DOHH2 (cell line): ENCODE results near the gene DCXR.

ENCODE experiments used
- H3F3A ChIP-seq: fragments of 200-600 bp; sonication (generic), shearing (Covaris generic); 2 replicates; pipeline ENCODE4 v1.6.0; 2016; ENCODE audit warnings: antibody characterized with exemption, mild to moderate bottlenecking; ENCODE audit not compliant: control insufficient read depth, insufficient read depth
- H3K27ac ChIP-seq: fragments of 200-600 bp; sonication (generic); 2 replicates; pipeline ENCODE4 v1.5.1; 2014; ENCODE audit warnings: low read depth, mild to moderate bottlenecking, low read length, moderate library complexity
- H3K27me3 ChIP-seq: fragments of 200-600 bp; sonication (generic); 2 replicates; pipeline ENCODE4 v1.6.1; 2014; ENCODE audit warnings: mild to moderate bottlenecking, low read length, mixed read lengths; ENCODE audit not compliant: control insufficient read depth
- H3K36me3 ChIP-seq: fragments of 200-600 bp; sonication (generic); 2 replicates; pipeline ENCODE4 v1.6.1; 2014; ENCODE audit warnings: mild to moderate bottlenecking, low read length, moderate library complexity, mixed read lengths; ENCODE audit not compliant: control insufficient read depth
- H3K4me1 ChIP-seq: fragments of 200-600 bp; sonication (generic); 2 replicates; pipeline ENCODE4 v1.6.1; 2014; ENCODE audit warnings: mild to moderate bottlenecking, low read length, mixed read lengths; ENCODE audit not compliant: control insufficient read depth
- H3K4me2 ChIP-seq: fragments of 200-600 bp; sonication (generic); 2 replicates; pipeline ENCODE4 v1.6.0; 2014; ENCODE audit warnings: mild to moderate bottlenecking, low read length, moderate library complexity
- H3K4me3 ChIP-seq: fragments of 200-600 bp; sonication (generic); 2 replicates; pipeline ENCODE4 v1.5.1; 2014; ENCODE audit warnings: mild to moderate bottlenecking, low read length, mixed read lengths
- H3K79me2 ChIP-seq: fragments of 200-600 bp; sonication (generic); 2 replicates; pipeline ENCODE4 v1.6.1; 2014; ENCODE audit warnings: mild to moderate bottlenecking, low read length, mixed read lengths; ENCODE audit not compliant: control insufficient read depth
- H3K9me2 ChIP-seq: fragments of 200-600 bp; sonication (generic); replicated peaks from 2 replicates; pipeline ENCODE4 v1.6.1; 2014; ENCODE audit warnings: mild to moderate bottlenecking, low read length, mixed read lengths; ENCODE audit not compliant: control insufficient read depth
- H3K9me3 ChIP-seq: fragments of 200-600 bp; sonication (generic); 2 replicates; pipeline ENCODE4 v1.6.1; 2014; ENCODE audit warnings: antibody characterized with exemption, low read length, mixed read lengths; ENCODE audit not compliant: control insufficient read depth, insufficient read depth
- H4K20me1 ChIP-seq: fragments of 200-600 bp; sonication (generic); 2 replicates; pipeline ENCODE4 v1.6.0; 2014; ENCODE audit warnings: low read depth, mild to moderate bottlenecking, antibody characterized with exemption, low read length, moderate library complexity; ENCODE audit not compliant: control insufficient read depth, insufficient read depth
- CTCF ChIP-seq: fragments of 200-600 bp; sonication (generic); IDR thresholded peaks from one replicate; pipeline ENCODE4 v1.5.1; 2014; ENCODE audit warnings: antibody characterized with exemption, mild to moderate bottlenecking, low read depth, low read length; ENCODE audit not compliant: poor library complexity, severe bottlenecking
- EZH2phosphoT487 ChIP-seq: fragments of 200-600 bp; sonication (generic); IDR thresholded peaks from 2 replicates; pipeline ENCODE4 v1.6.1; 2017; ENCODE audit warnings: borderline replicate concordance, mild to moderate bottlenecking, antibody characterized with exemption, low read length, moderate library complexity, mixed read lengths

Gene DCXR

GRCh38 chr17:82018152-82018988, 19.1 kb downstream of the DCXR start:
- H3F3A ChIP-seq, result peaks cover 3% of the 10 kb centered on the region; the same call in 1 of the 2 replicates
- H3K4me2 ChIP-seq, result no peak overlapping the region
- no peak overlapping the region for H3K27ac ChIP-seq
- H3K79me2 ChIP-seq, result peaks cover 23% of the 10 kb centered on the region
- H3K4me1 ChIP-seq, result peaks cover 22% of the 10 kb centered on the region
- H3K27me3 ChIP-seq, result no peaks in the 10 kb centered on the region
- peaks cover 8% of the 10 kb centered on the region; the same call in 1 of the 2 replicates for H4K20me1 ChIP-seq
- H3K9me3 ChIP-seq, result no peaks in the 10 kb centered on the region
- peaks cover 7% of the 10 kb centered on the region for H3K36me3 ChIP-seq
- H3K9me2 ChIP-seq, result no peaks in the 10 kb centered on the region
- TF ChIP-seq CTCF, result no peak
- TF ChIP-seq EZH2phosphoT487, result no peak
- no peak overlapping the region for H3K4me3 ChIP-seq

GRCh38 chr17:82017612-82018151, 19.8 kb downstream of the DCXR start:
- H3K4me3 ChIP-seq, result no peak overlapping the region
- peaks cover 3% of the 10 kb centered on the region; the same call in 1 of the 2 replicates for H3F3A ChIP-seq
- H3K4me1 ChIP-seq, result peaks cover 22% of the 10 kb centered on the region
- no peaks in the 10 kb centered on the region for H3K9me2 ChIP-seq
- TF ChIP-seq EZH2phosphoT487, result no peak
- no peak for TF ChIP-seq CTCF
- peaks cover 23% of the 10 kb centered on the region for H3K79me2 ChIP-seq
- H3K27ac ChIP-seq, result no peak overlapping the region
- no peaks in the 10 kb centered on the region for H3K27me3 ChIP-seq
- H4K20me1 ChIP-seq, result peaks cover 8% of the 10 kb centered on the region; the same call in 1 of the 2 replicates
- peaks cover 7% of the 10 kb centered on the region for H3K36me3 ChIP-seq
- no peak overlapping the region for H3K4me2 ChIP-seq
- H3K9me3 ChIP-seq, result no peaks in the 10 kb centered on the region

- Histone ChIP-seq H3F3A (peaks cover 3% of the 10 kb centered on the region; the same call in 1 of the 2 replicates), H3K4me2 (no peak overlapping the region), H3K36me3 (peaks cover 7% of the 10 kb centered on the region), H3K27me3 (no peaks in the 10 kb centered on the region), H3K27ac (no peak overlapping the region), H3K9me3 (no peaks in the 10 kb centered on the region), H3K9me2 (no peaks in the 10 kb centered on the region), H3K4me3 (no peak overlapping the region), H3K4me1 (peaks cover 22% of the 10 kb centered on the region), H3K79me2 (peaks cover 17% of the 10 kb centered on the region), H4K20me1 (peaks cover 8% of the 10 kb centered on the region; the same call in 1 of the 2 replicates)
- TF ChIP-seq EZH2phosphoT487, result no peak
- TF ChIP-seq CTCF, result no peak
Measured at GRCh38 chr17:82016875-82017459, 20.5 kb downstream of the DCXR start.
